HFFc6 (cell line): ENCODE results near the gene SBF1. TPM values are rescaled to one million over a fixed set of nuclear protein-coding genes. Genes with fewer than 3 reads are reported as not detected.
"Not testable (repeated sequence)": the region's sequence is repeated elsewhere in the genome, so short reads cannot be mapped to it uniquely, and the experiment has no call there.

Source experiments
- DNase-seq: peaks from one replicate; pipeline ENCODE4 v3.0.0-alpha.2; 2018
- H3K27ac Mint-ChIP-seq: 2 replicates; pipeline ENCODE4 v1.8.0; 2020; ENCODE audit warnings: mild to moderate bottlenecking, mixed read lengths
- H3K27me3 Mint-ChIP-seq: 2 replicates; pipeline ENCODE4 v1.8.0; 2021; ENCODE audit warnings: mild to moderate bottlenecking, moderate library complexity, mixed read lengths; ENCODE audit not compliant: insufficient read depth
- H3K36me3 Mint-ChIP-seq: 2 replicates; pipeline ENCODE4 v1.8.0; 2021; ENCODE audit warnings: low read depth, mixed read lengths
- H3K4me1 Mint-ChIP-seq: 2 replicates; pipeline ENCODE4 v1.8.0; 2020; ENCODE audit warnings: low read depth, mixed read lengths
- H3K4me3 Mint-ChIP-seq: 2 replicates; pipeline ENCODE4 v1.8.0; 2020; ENCODE audit warnings: mild to moderate bottlenecking, moderate library complexity, mixed read lengths
- H3K9me3 Mint-ChIP-seq: 2 replicates; pipeline ENCODE4 v1.8.0; 2020; ENCODE audit warnings: mild to moderate bottlenecking, mixed read lengths
- total RNA-seq, 6 experiments: library from RNA; stranded (reverse); fragmentation: NEBNext Ultra II Directional; extraction: Animal tissue kit (Norgen Biotek cat#: 25700); gene quantifications; 2 replicates in 1 of 6; 3 replicates in 5 of 6; pipeline ENCODE4 v1.2.3, GENCODE V29; 2021
- TF ChIP-seq, protein P1 (sequence below): fragments of 200-600 bp; sonication (generic); IDR thresholded peaks from 2 replicates; pipeline ENCODE4 v1.5.0; 2021; ENCODE audit warnings: antibody characterized with exemption, mild to moderate bottlenecking

The SBF1 gene
- total RNA-seq, 6 experiments from 2014 or later, result 63.9 to 76.7 (median 71.2) TPM

DNA sequence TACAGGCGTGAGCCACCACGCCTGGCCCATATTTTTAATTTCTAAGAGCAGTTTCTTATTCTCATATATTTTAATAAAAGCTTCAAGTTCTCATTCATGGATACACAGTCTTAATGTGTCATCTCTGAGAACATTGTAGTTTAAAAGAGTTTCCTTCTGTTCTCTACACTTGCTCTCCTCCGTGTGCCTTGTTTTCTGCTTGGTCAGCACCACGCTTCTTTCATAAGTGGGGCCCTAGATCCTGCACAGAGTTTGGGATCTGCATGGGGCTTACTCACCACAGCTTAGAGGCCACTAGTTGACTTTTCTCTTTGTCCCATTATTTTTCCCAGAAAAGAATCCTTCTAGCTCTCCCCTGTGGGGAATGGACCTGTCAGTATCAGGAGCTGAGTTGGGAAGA lies 72.9 kb downstream of the SBF1 start:
- DNase-seq, result no peak
- Mint-ChIP-seq H3K27ac (no peak overlapping the region; the same call in 1 of the 2 replicates), H3K4me1 (peaks cover 5% of the 10 kb centered on the region), H3K27me3 (peaks cover 1% of the 10 kb centered on the region), H3K9me3 (no peaks in the 10 kb centered on the region), H3K36me3 (no peaks in the 10 kb centered on the region), H3K4me3 (no peak overlapping the region)
- TF ChIP-seq, protein P1, sequence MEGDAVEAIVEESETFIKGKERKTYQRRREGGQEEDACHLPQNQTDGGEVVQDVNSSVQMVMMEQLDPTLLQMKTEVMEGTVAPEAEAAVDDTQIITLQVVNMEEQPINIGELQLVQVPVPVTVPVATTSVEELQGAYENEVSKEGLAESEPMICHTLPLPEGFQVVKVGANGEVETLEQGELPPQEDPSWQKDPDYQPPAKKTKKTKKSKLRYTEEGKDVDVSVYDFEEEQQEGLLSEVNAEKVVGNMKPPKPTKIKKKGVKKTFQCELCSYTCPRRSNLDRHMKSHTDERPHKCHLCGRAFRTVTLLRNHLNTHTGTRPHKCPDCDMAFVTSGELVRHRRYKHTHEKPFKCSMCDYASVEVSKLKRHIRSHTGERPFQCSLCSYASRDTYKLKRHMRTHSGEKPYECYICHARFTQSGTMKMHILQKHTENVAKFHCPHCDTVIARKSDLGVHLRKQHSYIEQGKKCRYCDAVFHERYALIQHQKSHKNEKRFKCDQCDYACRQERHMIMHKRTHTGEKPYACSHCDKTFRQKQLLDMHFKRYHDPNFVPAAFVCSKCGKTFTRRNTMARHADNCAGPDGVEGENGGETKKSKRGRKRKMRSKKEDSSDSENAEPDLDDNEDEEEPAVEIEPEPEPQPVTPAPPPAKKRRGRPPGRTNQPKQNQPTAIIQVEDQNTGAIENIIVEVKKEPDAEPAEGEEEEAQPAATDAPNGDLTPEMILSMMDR, result no peak

GRCh38 chr22:50400931-50401330 lies 73.9 kb downstream of the SBF1 start:
- no peaks in the 10 kb centered on the region for H3K9me3 Mint-ChIP-seq
- DNase-seq, result no peak
- no peak overlapping the region for H3K4me3 Mint-ChIP-seq
- peaks cover 10% of the 10 kb centered on the region for H3K4me1 Mint-ChIP-seq
- H3K27ac Mint-ChIP-seq, result no peak overlapping the region
- no peaks in the 10 kb centered on the region for H3K36me3 Mint-ChIP-seq
- TF ChIP-seq, protein P1, result no peak
- peaks cover 4% of the 10 kb centered on the region for H3K27me3 Mint-ChIP-seq

GRCh38 chr22:50400406-50400805 lies 74.4 kb downstream of the SBF1 start:
- no peak for DNase-seq
- Mint-ChIP-seq H3K9me3 (no peaks in the 10 kb centered on the region), H3K27ac (no peak overlapping the region), H3K4me3 (no peak overlapping the region), H3K36me3 (no peaks in the 10 kb centered on the region), H3K27me3 (peaks cover 4% of the 10 kb centered on the region), H3K4me1 (peaks cover 10% of the 10 kb centered on the region)
- TF ChIP-seq, protein P1, result no peak

DNA sequence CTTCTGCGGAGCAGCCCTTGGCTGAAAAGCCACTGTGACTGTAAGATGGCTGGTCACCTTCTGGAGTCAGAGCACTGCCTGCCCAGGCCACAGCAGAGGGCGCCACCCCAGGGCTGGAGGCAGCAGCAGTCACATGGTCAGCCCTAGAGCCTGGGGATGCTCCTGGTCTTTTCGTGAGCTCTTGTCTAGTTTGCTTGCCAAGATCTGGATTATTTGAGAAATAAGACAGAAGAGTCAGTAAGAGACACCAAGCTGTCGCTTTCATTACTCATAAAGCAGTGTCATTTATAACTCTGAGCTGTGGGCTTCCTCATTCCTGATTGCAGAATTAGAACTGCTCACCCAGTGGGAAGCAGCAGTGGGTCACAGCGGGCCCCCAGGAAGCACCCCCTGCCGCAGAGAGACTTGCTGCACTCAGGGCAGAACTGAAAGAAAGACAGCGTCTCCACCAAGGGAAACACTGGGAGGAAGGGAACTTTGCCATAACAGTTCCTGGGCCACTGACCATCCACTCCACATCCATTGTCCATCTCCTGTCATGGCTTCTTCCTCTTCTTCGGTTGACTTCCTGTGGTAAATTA lies 75.0 kb downstream of the SBF1 start:
- Mint-ChIP-seq H3K36me3 (peaks cover 5% of the 10 kb centered on the region), H3K27me3 (peaks cover 5% of the 10 kb centered on the region), H3K27ac (no peak overlapping the region), H3K4me3 (no peak overlapping the region), H3K4me1 (peaks cover 15% of the 10 kb centered on the region), H3K9me3 (no peaks in the 10 kb centered on the region)
- TF ChIP-seq, protein P1, result peak; percentile 72
- DNase-seq, result peak; percentile 6

DNA sequence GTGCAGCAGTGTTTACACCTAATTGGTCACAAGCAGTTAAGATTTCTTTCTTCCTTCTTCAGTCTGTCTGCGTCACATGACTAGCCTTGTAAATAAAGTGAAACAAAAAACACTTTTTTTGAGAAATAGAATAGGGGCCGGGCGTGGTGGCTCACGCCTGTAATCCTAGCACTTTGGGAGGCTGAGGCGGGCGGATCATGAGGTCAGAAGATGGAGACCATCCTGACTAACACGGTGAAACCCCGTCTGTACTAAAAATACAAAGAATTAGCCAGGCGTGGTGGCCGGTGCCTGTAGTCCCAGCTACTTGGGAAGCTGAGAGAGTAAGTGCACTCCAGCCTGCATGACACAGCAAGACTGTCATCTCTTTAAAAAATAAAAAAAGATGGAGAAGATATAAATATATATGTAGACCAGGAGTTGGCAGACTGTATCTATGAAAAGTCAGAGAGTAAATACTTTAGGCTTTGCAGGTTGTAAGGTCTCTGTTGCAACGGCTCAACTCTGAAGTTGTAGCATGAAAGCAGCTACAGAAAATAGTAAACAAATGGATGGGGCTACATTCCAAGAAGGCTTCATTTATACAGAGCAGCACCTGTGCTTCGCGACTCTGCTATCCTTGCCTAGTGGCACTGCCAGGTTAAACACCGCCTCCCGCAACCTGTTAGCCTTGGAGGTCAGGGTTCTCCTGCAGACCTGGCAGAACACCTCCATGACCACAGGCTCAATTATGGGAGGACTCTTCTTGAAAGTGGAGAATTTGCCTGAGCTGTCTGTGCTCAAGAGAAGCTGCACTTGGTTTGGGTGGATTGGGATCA lies 75.8 kb downstream of the SBF1 start:
- no peak for DNase-seq
- peaks cover 17% of the 10 kb centered on the region for H3K4me1 Mint-ChIP-seq
- TF ChIP-seq, protein P1, result no peak
- H3K9me3 Mint-ChIP-seq, result no peaks in the 10 kb centered on the region
- H3K27ac Mint-ChIP-seq, result peak overlapping the region; percentile 65; the same call in 1 of the 2 replicates
- peaks cover 8% of the 10 kb centered on the region for H3K36me3 Mint-ChIP-seq
- peaks cover 7% of the 10 kb centered on the region for H3K27me3 Mint-ChIP-seq
- H3K4me3 Mint-ChIP-seq, result no peak overlapping the region

DNA sequence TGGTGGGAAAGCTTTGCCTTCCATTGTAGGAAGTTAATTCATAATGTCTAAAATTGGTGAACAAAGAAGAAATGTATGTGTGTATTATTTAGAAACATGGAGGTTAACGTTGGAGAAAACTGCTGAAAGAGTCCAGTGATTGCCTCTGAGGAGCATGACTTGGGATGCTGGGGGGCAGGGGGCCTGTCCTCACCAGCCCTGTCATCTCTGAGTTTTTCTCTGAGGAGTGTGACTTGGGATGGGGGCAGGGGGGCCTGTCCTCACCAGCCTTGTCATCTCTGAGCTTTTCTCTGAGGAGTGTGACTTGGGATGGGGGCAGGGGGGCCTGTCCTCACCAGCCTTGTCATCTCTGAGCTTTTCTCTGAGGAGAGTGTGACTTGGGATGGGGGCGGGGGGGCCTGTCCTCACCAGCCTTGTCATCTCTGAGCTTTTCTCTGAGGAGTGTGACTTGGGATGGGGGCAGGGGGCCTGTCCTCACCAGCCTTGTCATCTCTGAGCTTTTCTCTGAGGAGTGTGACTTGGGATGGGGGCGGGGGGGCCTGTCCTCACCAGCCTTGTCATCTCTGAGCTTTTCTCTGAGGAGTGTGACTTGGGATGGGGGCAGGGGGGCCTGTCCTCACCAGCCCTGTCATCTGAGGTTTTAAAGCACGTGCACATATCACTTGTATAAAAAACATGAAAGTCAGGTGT lies 77.3 kb downstream of the SBF1 start:
- DNase-seq, H3K4me3 Mint-ChIP-seq, H3K9me3 Mint-ChIP-seq, H3K27me3 Mint-ChIP-seq: not testable (repeated sequence)
- peak overlapping the region; percentile 41 for H3K27ac Mint-ChIP-seq
- peaks cover 20% of the 10 kb centered on the region for H3K36me3 Mint-ChIP-seq
- H3K4me1 Mint-ChIP-seq, result peaks cover 17% of the 10 kb centered on the region
